NCI-H187 (cell line): ENCODE results near the gene PEMT.

ENCODE experiments used
- DNase-seq, 2 experiments: peaks; one replicate each; lab custom pipeline; 2025; lab: John Stamatoyannopoulos, UW

PEMT gene

DNA sequence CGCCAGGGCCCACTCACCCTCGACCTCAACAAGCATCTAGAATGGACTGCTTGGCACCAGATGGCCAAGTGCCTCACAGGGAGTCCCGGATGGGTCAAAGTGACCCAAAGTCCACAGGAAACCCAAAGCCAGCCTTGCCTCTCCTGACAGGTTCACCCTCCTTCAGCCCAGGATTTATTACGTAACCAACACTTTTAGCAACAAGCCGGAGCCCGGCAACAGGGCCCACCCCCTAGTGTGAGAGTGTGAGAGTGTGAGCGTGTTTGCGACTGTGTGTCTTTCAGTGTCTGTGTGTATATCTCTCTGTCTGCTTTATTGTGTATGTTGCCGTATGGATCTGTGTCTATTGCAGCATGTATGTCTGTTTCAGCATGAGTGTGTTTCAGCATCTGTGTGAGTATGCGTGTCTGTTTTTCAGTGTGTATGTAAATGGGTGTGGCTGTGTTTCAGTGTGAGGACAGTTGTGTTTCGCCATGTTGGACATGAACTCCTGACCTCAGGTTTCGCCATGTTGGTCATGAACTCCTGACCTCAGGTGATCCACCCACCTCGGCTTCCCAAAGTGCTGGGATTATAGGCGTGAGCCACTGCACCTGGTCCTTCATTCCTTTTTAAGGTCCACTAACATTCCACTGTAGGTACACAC lies 13.7 kb upstream of the PEMT start:
- DNase-seq, result no peak

DNA sequence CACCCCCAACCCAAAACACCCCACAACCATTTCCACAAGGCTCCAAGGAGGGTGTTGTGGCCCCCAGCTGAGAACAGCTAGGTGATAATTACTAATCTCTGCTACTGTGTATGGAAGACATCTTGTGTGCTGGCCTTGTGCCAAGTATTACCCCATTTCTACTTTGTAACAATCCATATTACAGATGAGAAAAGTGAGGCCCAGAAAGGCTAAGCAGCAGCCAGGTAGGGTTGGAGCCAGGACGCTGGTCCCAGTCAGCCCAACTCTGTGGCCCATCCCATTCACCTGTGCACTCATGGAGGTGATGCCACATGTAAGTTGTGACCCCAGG lies 12.4 kb upstream of the PEMT start:
- no peak for DNase-seq

DNA sequence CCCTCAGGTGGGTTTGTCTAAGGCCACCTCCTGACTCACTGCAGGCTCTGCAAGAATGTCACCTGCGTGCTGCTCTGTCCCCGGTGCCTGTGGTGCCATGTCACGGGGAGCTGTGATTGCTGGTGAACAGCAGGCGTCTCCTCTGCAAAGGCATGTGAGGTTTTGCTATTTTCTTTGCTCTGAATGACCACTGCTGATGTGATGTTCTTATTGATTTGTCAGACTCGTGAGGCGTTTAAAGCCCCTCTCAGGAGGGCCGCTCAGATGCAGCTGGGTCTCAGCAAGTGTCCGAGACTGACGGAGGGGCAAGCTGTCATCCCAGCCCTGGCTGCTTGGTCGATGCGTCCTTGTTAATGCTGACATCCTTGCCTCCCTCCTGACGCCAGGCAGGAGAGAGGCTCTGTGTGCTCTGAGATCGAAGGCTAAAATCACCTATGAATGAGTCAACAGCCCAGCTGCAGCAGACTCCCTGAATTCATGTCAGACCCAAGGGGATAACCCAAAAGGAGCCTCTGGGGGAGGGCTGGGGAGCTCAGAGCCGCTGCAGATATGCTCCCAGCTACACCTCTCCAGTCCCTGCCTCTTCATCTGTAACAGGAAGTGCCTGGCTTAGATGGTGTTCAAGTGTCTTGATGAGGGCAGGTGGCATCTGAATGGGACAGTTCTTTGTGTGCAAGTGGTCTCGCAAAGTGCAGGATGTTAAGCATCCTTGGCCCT lies 11.8 kb upstream of the PEMT start:
- DNase-seq, result peak; percentile 31 to 59

DNA sequence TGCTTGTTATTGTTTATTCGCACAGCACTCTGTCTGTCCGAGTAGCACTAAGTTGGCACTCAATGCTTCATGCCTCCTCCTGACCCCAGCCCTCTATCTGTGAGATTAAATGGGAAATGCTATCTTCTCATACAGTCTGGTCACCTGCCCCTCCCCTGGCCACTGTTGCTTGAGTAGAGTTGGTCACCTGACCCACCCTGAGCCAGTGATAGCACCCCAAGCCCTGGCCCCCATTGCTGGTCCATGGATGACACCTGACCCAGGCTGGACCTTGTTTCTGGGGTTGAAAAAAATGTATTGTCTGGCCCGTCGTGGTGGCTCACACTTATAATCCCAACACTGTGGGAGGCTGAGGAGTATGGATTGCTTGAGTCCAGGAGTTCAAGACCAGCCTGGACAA lies 8.5 kb upstream of the PEMT start:
- DNase-seq, result no peak

DNA sequence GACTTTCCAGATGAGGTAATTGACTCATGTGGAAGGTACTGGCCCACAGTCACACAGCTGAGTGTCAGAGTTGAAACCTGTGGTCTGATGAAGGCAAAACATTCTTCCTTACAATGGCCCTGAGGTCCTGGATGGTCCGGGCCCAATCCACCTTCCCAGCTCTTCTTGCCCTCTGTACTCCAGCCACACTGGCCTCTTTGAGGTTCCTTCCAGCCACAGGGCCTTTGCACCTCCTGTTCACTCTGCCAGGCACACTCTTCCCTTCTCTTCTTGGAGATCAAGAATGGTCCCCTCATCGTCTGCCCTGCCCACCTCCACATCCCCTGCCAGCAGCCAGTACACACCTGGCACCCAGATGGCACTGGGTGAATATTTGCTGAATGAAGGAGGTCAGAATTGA lies 6.5 kb upstream of the PEMT start:
- DNase-seq, result no peak

DNA sequence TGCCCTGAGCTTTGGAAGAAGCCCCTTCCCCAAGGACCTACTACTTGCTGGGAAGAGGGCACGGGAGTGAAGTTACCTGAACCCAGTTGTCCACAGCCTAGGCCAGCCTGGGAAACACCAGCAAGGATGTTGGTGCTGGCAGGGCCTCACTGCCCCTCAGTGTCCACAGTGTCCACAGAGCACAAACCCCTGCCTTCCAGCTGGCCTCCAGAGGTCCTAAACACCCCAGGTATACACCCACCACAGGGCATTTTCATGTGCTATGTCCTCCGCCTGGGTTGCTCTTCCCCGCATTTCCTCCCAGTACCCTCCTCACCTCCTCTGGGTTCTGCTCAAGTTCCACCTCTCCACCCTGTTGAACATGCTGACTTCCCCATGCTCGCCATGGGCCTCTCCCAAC lies 4.2 kb upstream of the PEMT start:
- no peak for DNase-seq

DNA sequence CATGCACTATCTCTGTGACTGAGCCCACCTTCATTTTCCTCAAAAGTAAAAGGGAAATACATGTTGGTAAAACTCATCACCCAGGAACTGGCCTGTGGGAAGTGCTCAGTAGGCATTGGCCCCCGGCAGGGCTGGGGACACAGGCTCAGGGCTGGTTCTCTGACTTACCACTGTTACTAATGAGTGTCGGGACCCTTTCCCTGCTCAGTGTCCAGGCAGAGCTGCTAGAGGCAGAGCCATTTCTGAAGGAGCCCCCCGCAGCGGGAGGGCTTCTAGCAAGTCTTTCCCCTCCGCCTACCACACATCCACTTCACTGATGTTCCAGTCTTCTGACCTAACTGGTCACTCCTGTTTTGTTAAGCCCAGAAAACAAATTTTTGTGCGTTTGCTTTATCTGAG lies 1.7 kb upstream of the PEMT start:
- no peak for DNase-seq

DNA sequence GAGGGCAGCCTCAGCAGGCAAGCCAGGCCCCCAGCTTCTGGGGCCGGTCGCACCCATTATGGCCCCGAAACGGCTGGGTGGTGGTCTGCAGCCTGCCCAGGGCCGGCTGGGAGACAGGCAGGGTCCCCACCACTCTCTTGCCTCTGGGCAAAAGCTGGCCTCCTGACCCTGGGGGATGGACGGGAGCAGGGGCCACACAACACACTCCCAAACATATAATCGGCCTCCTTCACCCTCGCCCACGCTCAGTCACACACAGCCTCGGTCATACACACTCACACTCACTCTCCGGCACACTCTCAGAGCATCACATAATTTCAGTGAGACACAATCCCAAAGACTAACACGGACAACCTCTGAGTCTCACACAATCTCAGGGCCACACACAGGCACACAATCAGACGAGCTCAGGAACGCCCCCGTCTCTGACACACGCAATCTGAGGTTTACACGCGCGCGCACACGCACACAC lies 589 bp downstream of the PEMT start:
- no peak for DNase-seq

DNA sequence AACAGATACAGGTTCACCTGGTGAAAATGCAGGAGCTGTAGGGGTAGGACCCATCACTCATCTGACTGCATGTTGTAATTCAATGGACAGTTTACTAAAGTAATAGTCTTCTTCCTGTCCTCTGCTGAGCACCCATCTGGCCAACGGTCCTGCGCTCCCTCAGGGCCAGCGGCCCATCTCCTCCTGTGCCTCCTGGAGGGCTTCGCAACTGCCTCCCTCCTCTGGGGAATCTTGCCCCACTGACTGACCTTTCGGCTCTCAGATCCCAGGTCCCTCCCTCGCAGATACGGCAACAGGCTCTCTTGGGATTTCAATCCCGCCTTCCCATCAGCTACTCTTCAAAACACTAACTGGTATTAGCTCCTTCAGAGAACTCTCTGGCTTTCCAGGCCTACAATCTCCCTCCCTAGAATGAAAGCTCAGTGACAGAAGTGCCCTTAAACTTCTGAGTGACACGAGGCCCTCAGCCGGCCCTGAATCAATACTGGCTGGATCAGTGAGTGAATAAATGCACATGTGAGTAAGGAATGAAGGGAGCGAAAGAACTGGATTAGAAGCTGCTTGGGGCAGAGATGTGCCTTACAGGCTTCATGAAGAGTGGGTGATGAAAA lies 1.3 kb downstream of the PEMT start:
- no peak for DNase-seq

DNA sequence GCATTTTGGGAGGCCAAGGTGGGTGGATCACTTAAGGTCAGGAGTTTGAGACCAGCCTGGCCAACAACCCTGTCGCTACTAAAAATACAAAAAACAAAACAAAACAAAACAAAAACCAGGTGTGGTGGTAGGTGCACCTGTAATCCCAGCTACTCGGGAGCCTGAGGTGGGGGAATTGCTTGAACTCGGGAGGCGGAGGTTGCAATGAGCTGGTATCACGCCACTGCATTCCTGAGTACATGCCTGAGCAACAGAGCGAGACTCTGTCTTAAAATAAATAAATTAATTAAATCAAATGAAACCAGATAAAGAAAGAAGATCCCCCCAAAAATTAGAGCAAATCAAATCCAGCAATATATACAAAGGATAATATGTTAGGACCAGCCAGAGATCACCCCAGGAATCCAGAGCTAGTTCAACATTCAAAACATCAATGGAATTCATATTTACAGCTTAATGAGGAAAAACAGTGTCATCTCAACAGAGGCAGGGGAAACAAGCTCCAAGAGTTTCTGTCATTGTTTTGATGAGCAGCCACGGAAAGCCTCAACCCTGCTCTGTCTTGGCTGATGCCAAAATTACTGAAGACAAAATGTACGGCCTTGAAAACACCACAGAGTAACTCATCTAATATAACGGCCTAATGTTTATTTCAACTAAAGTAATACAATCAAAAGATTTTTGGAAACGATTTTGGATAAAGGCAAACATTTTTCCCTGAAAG lies 3.7 kb downstream of the PEMT start:
- DNase-seq, result no peak

DNA sequence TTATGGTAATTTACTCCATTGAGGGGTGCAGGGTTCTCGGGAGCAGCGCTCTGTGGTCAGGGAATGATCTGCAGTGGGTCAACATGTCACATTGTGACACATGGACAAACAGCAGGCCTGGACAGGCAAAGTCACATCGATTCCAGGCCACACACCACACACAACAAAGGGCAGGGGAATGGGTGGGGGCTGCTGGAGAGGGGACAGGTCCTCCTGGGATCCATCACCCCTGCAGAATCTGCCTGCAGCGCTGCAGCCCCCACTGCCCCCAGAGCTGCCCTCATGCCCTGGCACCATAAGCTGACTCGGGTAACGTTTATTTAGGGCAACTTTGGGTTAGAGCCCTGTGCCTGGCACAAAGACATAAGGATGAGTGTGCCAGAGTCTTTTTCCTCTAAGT lies 9.1 kb downstream of the PEMT start:
- DNase-seq, result no peak

DNA sequence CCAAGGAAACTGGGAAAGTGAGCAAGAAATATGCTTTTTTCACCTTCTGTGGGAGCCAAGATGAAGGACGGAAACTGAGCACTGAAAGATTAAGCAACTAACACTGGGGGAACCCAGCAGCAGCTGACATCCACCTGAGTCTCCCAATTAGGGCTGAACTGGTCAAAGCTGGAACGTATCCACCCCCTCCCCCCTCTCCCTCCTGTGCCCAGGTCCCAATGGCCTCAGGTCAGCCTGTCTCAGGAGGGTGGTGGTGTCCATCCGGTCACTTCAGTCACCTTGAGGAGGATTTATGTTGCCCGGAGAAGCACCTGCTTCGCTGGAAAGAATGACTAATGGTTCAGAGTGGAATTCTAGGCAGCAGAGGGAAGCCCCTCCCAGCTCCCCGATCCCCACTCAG lies 10.0 kb downstream of the PEMT start:
- no peak for DNase-seq

DNA sequence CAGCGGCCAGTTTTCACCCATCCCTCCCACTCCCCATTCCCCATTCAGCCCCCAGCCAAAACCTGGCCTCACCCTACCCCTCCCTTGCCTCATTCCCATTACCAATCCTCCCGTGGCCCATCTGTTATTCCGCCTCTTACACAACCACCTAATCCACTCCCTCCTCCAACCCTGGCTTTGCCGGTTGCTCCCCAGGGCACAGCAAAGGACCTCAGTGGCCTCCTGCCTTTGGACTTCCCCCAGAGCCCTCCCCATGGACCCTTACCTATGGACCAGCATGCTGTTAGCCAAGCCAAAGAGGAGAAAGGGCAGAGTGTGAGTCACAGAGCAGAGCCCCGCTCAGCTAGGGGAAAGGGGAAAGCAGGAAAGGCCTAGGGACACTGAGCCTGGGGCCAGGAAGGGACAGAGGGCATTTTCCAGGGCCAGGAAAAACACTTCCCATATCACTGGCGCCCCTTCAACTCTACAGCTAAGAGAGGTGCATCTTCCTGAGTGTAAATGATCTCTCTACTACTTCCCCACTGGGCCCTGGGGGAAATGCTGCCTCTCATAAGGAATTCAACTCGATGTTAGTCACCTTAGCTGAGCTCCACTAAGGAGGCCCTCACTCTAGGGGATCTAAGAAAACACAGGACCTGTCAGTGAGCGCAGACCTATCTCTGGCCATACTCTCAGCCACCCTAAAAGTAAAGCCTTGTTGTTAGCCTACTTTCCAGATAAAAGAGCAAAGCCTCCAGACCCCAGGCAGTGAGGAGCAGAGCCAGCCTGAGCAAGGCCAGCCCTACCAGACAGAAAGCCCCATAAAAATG lies 10.6 kb downstream of the PEMT start:
- no peak for DNase-seq

DNA sequence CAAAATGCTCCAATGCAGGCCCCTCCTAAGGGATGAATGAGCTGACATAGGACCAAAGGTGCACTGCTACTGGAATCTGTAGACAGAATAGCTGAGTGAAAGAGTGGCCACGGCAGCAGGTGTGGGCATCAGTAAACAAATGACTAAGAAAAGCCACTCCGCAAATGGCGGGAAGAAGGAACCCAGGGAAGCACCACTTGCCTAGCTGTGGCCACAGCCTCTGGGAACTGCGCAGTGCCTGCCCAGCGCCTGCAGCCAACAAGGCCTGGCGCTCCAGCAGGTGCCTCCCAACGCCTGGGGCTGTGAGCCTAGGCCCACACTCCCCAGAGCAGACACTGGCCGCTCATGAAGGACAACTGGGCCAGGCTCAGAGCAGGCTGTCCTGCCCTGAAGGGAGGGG lies 11.8 kb downstream of the PEMT start:
- no peak for DNase-seq

DNA sequence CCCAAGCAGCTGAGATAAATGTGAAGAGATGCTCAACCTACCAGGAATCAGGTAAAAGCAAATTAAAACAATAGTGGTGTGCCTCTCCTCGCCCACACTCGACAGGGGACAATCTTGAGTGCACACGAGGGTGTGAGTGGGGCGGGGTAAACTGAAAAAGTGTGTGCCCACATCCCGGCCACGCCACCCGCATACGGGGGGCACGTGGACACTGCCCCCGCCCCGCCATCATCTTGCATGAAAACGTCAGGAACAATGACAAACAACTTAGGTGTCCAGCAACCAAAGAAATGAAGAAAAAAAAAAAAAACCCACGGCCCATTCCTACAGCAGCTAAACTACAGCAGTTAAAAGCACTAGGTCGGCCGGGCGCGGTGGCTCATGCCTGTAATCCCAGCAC lies 14.1 kb downstream of the PEMT start:
- DNase-seq, result no peak

DNA sequence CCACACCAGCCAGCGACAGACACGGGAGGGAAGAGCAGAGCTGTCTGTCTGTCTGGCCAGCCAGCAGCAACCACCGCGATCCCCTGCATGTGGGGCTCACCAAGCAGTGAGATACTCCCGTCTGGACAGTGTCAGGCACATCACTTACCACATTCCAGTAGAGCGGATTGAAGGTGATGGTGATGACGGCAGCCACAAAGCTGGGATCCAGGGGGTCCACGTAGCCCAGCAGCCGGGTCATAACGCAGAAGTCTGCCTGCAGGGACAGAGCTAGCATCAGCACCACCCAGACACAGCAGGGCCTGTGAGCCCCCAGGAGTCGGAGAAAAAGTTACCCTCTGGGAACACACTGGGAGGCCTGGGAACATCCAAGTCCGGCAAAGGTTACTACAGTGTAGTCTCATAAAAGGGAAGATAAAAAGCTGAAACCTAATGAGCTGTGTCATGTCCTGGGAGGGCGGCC lies 14.7 kb downstream of the PEMT start:
- DNase-seq, result no peak

DNA sequence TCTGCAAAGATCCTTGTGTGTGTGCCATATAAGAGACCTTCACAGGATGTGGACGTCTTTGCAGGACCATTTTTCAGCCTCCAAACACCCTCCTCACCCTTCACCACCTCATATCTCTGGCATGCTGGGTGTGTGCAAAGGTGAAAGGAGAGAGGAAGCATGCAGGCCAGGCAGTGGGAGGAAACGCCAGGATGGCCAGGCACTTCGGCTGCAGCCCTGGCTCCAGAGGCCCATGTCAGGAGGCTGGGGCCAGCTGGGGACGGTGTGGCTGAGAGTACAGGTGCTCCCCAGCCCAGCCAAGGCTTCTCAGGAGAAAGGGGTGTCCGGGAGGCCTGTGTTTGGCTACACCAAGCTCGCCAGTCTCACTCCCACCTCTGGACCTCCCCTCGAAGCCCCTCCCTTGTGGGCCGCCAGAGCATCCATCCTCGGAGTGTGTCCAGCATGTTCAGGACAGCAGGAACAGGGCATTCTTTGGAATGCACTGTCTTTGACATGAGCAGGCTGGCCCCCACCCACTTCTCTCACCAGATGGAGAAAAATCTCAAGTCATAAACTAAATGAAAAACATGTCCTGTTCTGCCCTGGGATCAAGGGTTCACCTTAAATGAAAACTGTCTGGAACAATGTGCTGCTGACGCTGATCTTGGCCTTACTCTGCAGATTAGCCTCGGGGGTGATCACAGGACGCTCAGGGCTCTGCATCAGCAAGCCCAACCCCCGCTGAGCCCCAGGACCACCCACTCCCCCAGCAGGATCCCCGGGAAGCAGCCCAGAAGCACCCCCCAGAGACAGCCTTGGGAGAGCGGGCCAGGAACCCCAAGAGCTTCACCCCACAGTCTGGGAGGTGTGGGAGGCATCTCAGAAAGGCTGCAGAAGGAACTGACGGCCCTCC lies 15.9 kb downstream of the PEMT start:
- no peak for DNase-seq

DNA sequence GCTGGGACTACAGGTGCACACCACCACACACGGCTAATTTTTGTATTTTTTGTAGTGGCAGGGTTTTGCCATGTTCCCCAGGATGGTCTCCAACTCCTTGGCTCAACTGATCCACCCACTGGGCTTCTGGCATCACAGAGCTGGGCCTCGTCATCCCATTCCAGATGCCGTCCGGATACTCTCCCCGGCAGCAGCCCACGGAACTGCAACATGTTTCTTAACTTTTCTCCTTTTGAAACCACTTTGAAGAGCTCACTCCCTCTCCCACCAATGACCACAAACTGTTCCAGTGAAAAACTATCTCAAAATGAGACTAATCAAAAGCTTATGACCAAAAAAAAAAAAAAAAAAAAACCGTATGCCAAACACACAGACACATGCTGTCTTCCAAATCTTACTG lies 17.6 kb downstream of the PEMT start:
- DNase-seq, result no peak

DNA sequence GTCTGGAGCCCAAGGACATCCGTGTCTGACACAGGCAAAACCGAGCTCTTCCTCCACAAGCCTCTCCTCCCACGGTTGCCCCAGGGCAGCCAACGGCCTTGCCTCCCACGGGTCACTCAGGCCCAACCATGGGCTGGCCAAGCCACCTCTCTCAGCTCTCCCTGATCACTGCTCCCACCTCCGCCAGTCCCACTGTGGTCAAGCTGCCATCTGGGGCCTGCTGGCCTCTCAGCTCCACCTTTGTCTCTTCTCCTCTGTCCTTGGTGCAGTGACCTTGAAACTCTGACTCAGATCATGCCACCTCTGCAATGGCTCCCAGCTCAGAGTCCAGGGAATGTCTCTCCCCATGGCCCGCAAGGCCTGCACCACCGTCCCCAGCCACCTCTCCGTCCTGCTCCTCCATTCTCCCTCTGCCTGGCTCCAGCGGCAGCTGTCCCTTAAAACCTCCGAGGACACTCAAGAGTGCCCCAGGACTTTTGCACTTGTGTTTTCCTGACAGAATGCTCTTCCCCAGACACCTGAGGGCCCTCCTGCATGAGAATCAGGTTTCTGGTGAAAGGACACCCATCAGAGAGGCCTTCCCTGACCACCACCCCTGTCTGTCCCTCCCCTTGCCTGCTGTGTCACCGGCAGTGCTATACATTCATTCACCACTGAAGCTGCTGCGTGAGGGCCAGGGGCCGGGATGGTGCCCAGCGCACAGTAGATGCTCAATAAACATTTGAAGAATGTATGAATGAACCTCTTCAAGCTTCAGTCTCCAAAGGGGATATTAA lies 19.3 kb downstream of the PEMT start:
- no peak for DNase-seq
